HG03520 (cell line): ENCODE measurements around the gene NRG4.
"Not testable (repeated sequence)": the region's sequence is repeated elsewhere in the genome, so short reads cannot be mapped to it uniquely, and the experiment has no call there.

Experiments
- ATAC-seq: cut with Tn5 transposase; IDR thresholded peaks from one replicate; pipeline ENCODE4 v1.9.1; 2021; ENCODE audit warnings: mild to moderate bottlenecking, moderate library complexity; ENCODE audit not compliant: unreplicated experiment

The NRG4 gene

GRCh38 chr15:76011627-76012551 lies at the start of gene NRG4:
TSS of gene NRG4 (minus strand) at chr15:76012424. CDS start at chr15:76011230, 1,194 bp downstream.
- ATAC-seq, result no peak

GRCh38 chr15:76061700-76062099 lies 49.5 kb upstream of the NRG4 start:
- ATAC-seq, result no peak

GRCh38 chr15:76060118-76060989 lies 48.1 kb upstream of the NRG4 start:
- no peak for ATAC-seq

GRCh38 chr15:76059320-76060117 lies 47.3 kb upstream of the NRG4 start, which contains the start of gene TMEM266:
TSS of gene TMEM266 (plus strand) at chr15:76059985. CDS start at chr15:76134264, 74,279 bp downstream.
- ATAC-seq, result no peak

- no peak for ATAC-seq
These were observed 46.6 kb upstream of the NRG4 start for GRCh38 chr15:76058714-76059319.

- ATAC-seq, result no peak
These were observed 45.2 kb upstream of the NRG4 start for GRCh38 chr15:76057332-76058000.

GRCh38 chr15:76056931-76057330 lies 44.7 kb upstream of the NRG4 start:
- ATAC-seq, result peak; percentile 51

GRCh38 chr15:76054201-76054600 lies 42.0 kb upstream of the NRG4 start:
- not testable (repeated sequence) for ATAC-seq

GRCh38 chr15:76038512-76038911 lies 26.3 kb upstream of the NRG4 start:
- ATAC-seq, result no peak

- no peak for ATAC-seq
These were observed 23.4 kb upstream of the NRG4 start for GRCh38 chr15:76035593-76035992.

GRCh38 chr15:76034111-76034510 lies 21.9 kb upstream of the NRG4 start:
- ATAC-seq, result no peak

- ATAC-seq, result no peak
These were observed 21.2 kb upstream of the NRG4 start for GRCh38 chr15:76033438-76033837.

GRCh38 chr15:76032046-76032445 lies 19.8 kb upstream of the NRG4 start:
- no peak for ATAC-seq

- no peak for ATAC-seq
These were observed 12.0 kb upstream of the NRG4 start for GRCh38 chr15:76024021-76024768.

GRCh38 chr15:76013470-76013869 lies 1.2 kb upstream of the NRG4 start:
- ATAC-seq, result not testable (repeated sequence)

- ATAC-seq, result no peak
These were observed 1.6 kb downstream of the NRG4 start for GRCh38 chr15:76010613-76011012.

GRCh38 chr15:76006136-76006778 lies 6.0 kb downstream of the NRG4 start:
- ATAC-seq, result no peak

- no peak for ATAC-seq
These were observed 8.9 kb downstream of the NRG4 start for GRCh38 chr15:76003364-76003763.

GRCh38 chr15:75995611-75996010 lies 16.6 kb downstream of the NRG4 start:
- ATAC-seq, result no peak
